Trophoblast cell (in vitro differentiated cells and primary cell): Measurements from ENCODE around the gene EPHA4.

Experiments
- DNase-seq, 2 donors: peaks; one replicate each; pipeline ENCODE4 v3.0.0-alpha.2; 2016
- H2AFZ ChIP-seq: 2 replicates; pipeline ENCODE4 v1.6.1; 2013; ENCODE audit warnings: low read length, moderate library complexity, mild to moderate bottlenecking; ENCODE audit not compliant: insufficient read depth, poor library complexity
- H2AK5ac ChIP-seq: 2 replicates; pipeline ENCODE4 v1.6.1; 2013; ENCODE audit warnings: mild to moderate bottlenecking, low read length
- H2BK120ac ChIP-seq: 2 replicates; pipeline ENCODE4 v1.6.1; 2013; ENCODE audit warnings: low read length, mild to moderate bottlenecking, moderate library complexity; ENCODE audit not compliant: insufficient read depth, poor library complexity
- H2BK12ac ChIP-seq: 2 replicates; pipeline ENCODE4 v1.6.1; 2013; ENCODE audit warnings: mild to moderate bottlenecking, low read length, moderate library complexity
- H2BK5ac ChIP-seq: 2 replicates; pipeline ENCODE4 v1.6.1; 2013; ENCODE audit warnings: low read length, low read depth, moderate library complexity, mild to moderate bottlenecking; ENCODE audit not compliant: poor library complexity
- H3K14ac ChIP-seq: 2 replicates; pipeline ENCODE4 v1.6.1; 2013; ENCODE audit warnings: mild to moderate bottlenecking, low read length
- H3K18ac ChIP-seq: 2 replicates; pipeline ENCODE4 v1.6.1; 2013; ENCODE audit warnings: mild to moderate bottlenecking, low read length
- H3K23ac ChIP-seq: 2 replicates; pipeline ENCODE4 v1.6.1; 2013; ENCODE audit warnings: low read length
- H3K27ac ChIP-seq: 2 replicates; pipeline ENCODE4 v1.5.1; 2013; ENCODE audit warnings: low read depth, mild to moderate bottlenecking, inconsistent platforms, low read length, moderate library complexity
- H3K27me3 ChIP-seq: 2 replicates; pipeline ENCODE4 v1.6.1; 2013; ENCODE audit warnings: inconsistent platforms, mild to moderate bottlenecking, low read length, moderate library complexity; ENCODE audit not compliant: insufficient read depth
- H3K36me3 ChIP-seq, 2 experiments: 1 replicate in 1 of 2; 2 replicates in 1 of 2; pipeline ENCODE4 v1.6.1; 2013; ENCODE audit warnings: low read length in 2 of 2, mild to moderate bottlenecking in 2 of 2, moderate library complexity in 1 of 2; ENCODE audit not compliant: insufficient read depth in 2 of 2, control insufficient read depth in 1 of 2
- H3K4ac ChIP-seq: 2 replicates; pipeline ENCODE4 v1.6.1; 2013; ENCODE audit warnings: low read depth, mild to moderate bottlenecking, low read length, moderate library complexity
- H3K4me1 ChIP-seq, 2 experiments: 1 replicate in 1 of 2; 2 replicates in 1 of 2; pipeline ENCODE4 v1.6.1; 2013; ENCODE audit warnings: low read length in 2 of 2, mild to moderate bottlenecking in 2 of 2, moderate library complexity in 1 of 2; ENCODE audit not compliant: insufficient read depth in 2 of 2, control insufficient read depth in 1 of 2
- H3K4me2 ChIP-seq: 2 replicates; pipeline ENCODE4 v1.6.1; 2013; ENCODE audit warnings: inconsistent platforms, mild to moderate bottlenecking, low read length, moderate library complexity
- H3K4me3 ChIP-seq: 2 replicates; pipeline ENCODE4 v1.5.1; 2013; ENCODE audit warnings: mild to moderate bottlenecking, low read depth, low read length, inconsistent platforms
- H3K79me1 ChIP-seq: one replicate; pipeline ENCODE4 v1.6.1; 2013; ENCODE audit warnings: low read length
- H3K79me2 ChIP-seq: 2 replicates; pipeline ENCODE4 v1.6.1; 2013; ENCODE audit warnings: low read length, mild to moderate bottlenecking; ENCODE audit not compliant: control insufficient read depth, insufficient read depth, poor library complexity
- H3K9ac ChIP-seq: 2 replicates; pipeline ENCODE4 v1.6.1; 2013; ENCODE audit warnings: mild to moderate bottlenecking, low read length
- H3K9me3 ChIP-seq: 2 replicates; pipeline ENCODE4 v1.6.1; 2013; ENCODE audit warnings: low read depth, mild to moderate bottlenecking, control low read depth, inconsistent platforms, low read length; ENCODE audit not compliant: insufficient read depth
- H4K12ac ChIP-seq: 2 replicates; pipeline ENCODE4 v1.6.1; 2013; ENCODE audit warnings: low read depth, mild to moderate bottlenecking, low read length, moderate library complexity
- H4K8ac ChIP-seq: 2 replicates; pipeline ENCODE4 v1.6.1; 2013; ENCODE audit warnings: low read depth, mild to moderate bottlenecking, low read length, moderate library complexity
- H4K91ac ChIP-seq: one replicate; pipeline ENCODE4 v1.6.1; 2013; ENCODE audit warnings: low read depth, mild to moderate bottlenecking, low read length, moderate library complexity
- WGBS: extraction: QIAGEN DNeasy Blood & Tissue Kit; methylation state at CpG from one replicate; pipeline ENCODE4 v1.1.7; 2013; ENCODE audit warnings: missing lambda C conversion rate; ENCODE audit not compliant: insufficient read length, insufficient coverage; ENCODE audit errors: extremely low coverage; 5-methylcytosine and 5-hydroxymethylcytosine counted together

Gene EPHA4

GRCh38 chr2:221554769-221555493 is 17.2 kb downstream of the EPHA4 start:
- Histone ChIP-seq H3K27me3 (no peaks in the 10 kb centered on the region), H4K91ac (no peak overlapping the region), H3K36me3 (no peaks in the 10 kb centered on the region), H3K4me3 (no peak overlapping the region), H3K18ac (no peak overlapping the region), H3K14ac (no peak overlapping the region), H3K9me3 (no peaks in the 10 kb centered on the region), H2BK12ac (no peak overlapping the region), H3K79me2 (no peaks in the 10 kb centered on the region), H3K4ac (no peak overlapping the region), H3K79me1 (no peaks in the 10 kb centered on the region), H2AK5ac (no peak overlapping the region), H3K4me1 (peaks cover 6% of the 10 kb centered on the region in 2 experiments), H2BK120ac (no peak overlapping the region), H4K12ac (no peak overlapping the region), H3K27ac (no peak overlapping the region), H3K4me2 (peak overlapping the region; percentile 33), H3K9ac (no peak overlapping the region), H2AFZ (no peak overlapping the region), H3K23ac (no peak overlapping the region), H4K8ac (no peak overlapping the region), H2BK5ac (no peak overlapping the region)
- no CpG with 5 or more reads among the region's 4 CpGs for whole genome bisulfite sequencing
- DNase-seq = peak; percentile 25 to 64

GRCh38 chr2:221553333-221553732 is 18.8 kb downstream of the EPHA4 start:
- Histone ChIP-seq H3K27me3 (no peaks in the 10 kb centered on the region), H3K4me1 (peaks cover 6% of the 10 kb centered on the region in 2 experiments), H3K14ac (no peak overlapping the region), H3K4me2 (no peak overlapping the region), H4K8ac (no peak overlapping the region), H3K23ac (no peak overlapping the region), H2BK12ac (no peak overlapping the region), H3K18ac (no peak overlapping the region), H3K4me3 (no peak overlapping the region), H3K9ac (no peak overlapping the region), H3K27ac (no peak overlapping the region), H3K79me2 (no peaks in the 10 kb centered on the region), H2BK5ac (no peak overlapping the region), H3K4ac (no peak overlapping the region), H4K12ac (no peak overlapping the region), H2AFZ (no peak overlapping the region), H3K79me1 (no peaks in the 10 kb centered on the region), H4K91ac (no peak overlapping the region), H2AK5ac (no peak overlapping the region), H3K36me3 (no peaks in the 10 kb centered on the region), H2BK120ac (no peak overlapping the region), H3K9me3 (no peaks in the 10 kb centered on the region)
- no CpG with 5 or more reads among the region's 4 CpGs for WGBS
- no peak for DNase-seq

- H4K91ac ChIP-seq = no peak overlapping the region
- no peak overlapping the region for H2BK120ac ChIP-seq
- no peak overlapping the region for H3K4ac ChIP-seq
- no peaks in the 10 kb centered on the region for H3K9me3 ChIP-seq
- H3K23ac ChIP-seq = no peak overlapping the region
- H3K14ac ChIP-seq = no peak overlapping the region
- H3K36me3 ChIP-seq = no peaks in the 10 kb centered on the region
- H4K12ac ChIP-seq = no peak overlapping the region
- no peak overlapping the region for H2AFZ ChIP-seq
- H3K79me1 ChIP-seq = no peaks in the 10 kb centered on the region
- H2BK12ac ChIP-seq = no peak overlapping the region
- no peak overlapping the region for H3K9ac ChIP-seq
- no peak overlapping the region for H3K18ac ChIP-seq
- no peak overlapping the region for H4K8ac ChIP-seq
- no peaks in the 10 kb centered on the region for H3K27me3 ChIP-seq
- no peak for DNase-seq
- no peaks in the 10 kb centered on the region for H3K79me2 ChIP-seq
- H3K27ac ChIP-seq = no peak overlapping the region
- H3K4me1 ChIP-seq = peaks cover 6% of the 10 kb centered on the region in 2 experiments
- H2BK5ac ChIP-seq = no peak overlapping the region
- no peak overlapping the region for H3K4me2 ChIP-seq
- no peak overlapping the region for H2AK5ac ChIP-seq
- H3K4me3 ChIP-seq = no peak overlapping the region
- no CpG with 5 or more reads among the region's 4 CpGs for WGBS
Observed at GRCh38 chr2:221552291-221552690, 19.8 kb downstream of the EPHA4 start.

GRCh38 chr2:221551864-221552263 is 20.2 kb downstream of the EPHA4 start:
- Histone ChIP-seq H2AFZ (no peak overlapping the region), H2BK12ac (no peak overlapping the region), H3K23ac (no peak overlapping the region), H3K14ac (no peak overlapping the region), H3K9ac (no peak overlapping the region), H4K8ac (no peak overlapping the region), H3K4me3 (no peak overlapping the region), H3K4me2 (no peak overlapping the region), H3K36me3 (no peaks in the 10 kb centered on the region), H3K4ac (no peak overlapping the region), H3K27me3 (no peaks in the 10 kb centered on the region), H4K91ac (no peak overlapping the region), H3K79me2 (no peaks in the 10 kb centered on the region), H3K79me1 (no peaks in the 10 kb centered on the region), H3K9me3 (no peaks in the 10 kb centered on the region), H2BK5ac (no peak overlapping the region), H3K4me1 (peaks cover 6% of the 10 kb centered on the region in 2 experiments), H2BK120ac (no peak overlapping the region), H3K27ac (no peak overlapping the region), H3K18ac (no peak overlapping the region), H4K12ac (no peak overlapping the region), H2AK5ac (no peak overlapping the region)
- WGBS = no CpG with 5 or more reads among the region's 1 CpG
- DNase-seq = no peak
